Mesenteric fat pad (tissue), 1 donor: ENCODE data around the gene BRPF1. TPM values are rescaled to one million over a fixed set of nuclear protein-coding genes. Genes with fewer than 3 reads are reported as not detected.

Source experiments
- DNase-seq: peaks from one replicate; pipeline ENCODE4 v3.0.0-alpha.2; 2020; ENCODE audit warnings: low spot score
- total RNA-seq: library from RNA; stranded (reverse); fragmentation: NEBNext Ultra II Directional; extraction: Animal tissue kit (Norgen Biotek cat#: 25700); gene quantifications from one replicate; pipeline ENCODE4 v1.2.1, GENCODE V29; 2021
- donor health status: DM: yes; HTN: yes; CAD: no.

BRPF1 gene
- total RNA-seq, 1 donor from 2014 or later = 18.7 TPM

DNA sequence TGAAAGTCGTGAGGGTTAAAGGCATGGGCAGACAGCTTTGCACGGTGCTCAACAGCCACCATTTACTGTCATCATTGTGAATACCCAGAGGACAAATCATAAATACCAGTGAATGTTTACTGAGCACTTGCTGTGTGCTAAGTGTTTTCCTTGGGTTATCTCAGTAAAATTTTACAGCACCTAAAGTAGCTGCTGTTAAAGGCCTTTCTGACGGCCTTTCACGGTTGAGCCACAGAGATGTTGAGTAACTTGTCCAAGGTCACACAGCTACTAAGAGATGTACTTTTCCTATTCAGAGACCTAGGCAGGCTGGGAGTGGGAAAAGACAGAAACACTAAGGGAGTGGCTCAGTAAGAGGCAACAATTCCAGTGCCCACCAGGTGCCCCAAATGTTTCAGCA lies 28.3 kb upstream of the BRPF1 start:
- DNase-seq = no peak

DNA sequence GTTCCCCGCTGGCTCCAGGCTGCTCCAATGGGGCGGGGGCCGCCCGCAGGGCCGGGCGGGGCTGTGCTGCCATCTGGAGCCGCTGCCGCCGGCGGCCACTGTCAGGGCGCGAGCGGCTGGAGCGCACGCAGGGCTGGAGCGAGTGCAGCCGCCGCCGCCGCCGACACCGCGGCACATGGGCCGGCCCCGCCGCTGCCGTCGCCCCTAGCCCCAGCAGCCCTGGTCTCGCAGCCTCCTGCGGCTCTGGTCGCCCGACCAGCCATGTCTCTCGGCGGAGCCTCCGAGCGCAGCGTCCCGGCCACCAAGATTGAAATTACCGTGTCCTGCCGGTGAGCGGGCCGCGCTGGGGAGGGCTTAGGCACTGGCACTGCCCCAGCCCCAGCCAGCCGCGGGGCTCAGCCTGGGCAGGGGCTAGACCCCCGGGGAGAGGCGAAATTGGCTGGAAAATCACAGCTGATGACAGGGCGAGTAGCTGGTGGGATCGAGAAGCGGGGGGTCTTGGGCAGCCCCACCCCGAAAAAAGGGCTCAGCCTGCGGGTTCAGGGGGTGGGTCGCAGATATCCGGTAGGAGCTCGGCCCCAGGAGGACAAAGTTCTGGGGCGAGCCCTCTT lies 27.7 kb upstream of the BRPF1 start, which contains the start of gene CPNE9:
Gene CPNE9, plus strand, starts transcription at position 98 of the 611 bp plus-strand sequence. Its CDS starts 164 bp downstream, at position 262.
- no peak for DNase-seq

DNA sequence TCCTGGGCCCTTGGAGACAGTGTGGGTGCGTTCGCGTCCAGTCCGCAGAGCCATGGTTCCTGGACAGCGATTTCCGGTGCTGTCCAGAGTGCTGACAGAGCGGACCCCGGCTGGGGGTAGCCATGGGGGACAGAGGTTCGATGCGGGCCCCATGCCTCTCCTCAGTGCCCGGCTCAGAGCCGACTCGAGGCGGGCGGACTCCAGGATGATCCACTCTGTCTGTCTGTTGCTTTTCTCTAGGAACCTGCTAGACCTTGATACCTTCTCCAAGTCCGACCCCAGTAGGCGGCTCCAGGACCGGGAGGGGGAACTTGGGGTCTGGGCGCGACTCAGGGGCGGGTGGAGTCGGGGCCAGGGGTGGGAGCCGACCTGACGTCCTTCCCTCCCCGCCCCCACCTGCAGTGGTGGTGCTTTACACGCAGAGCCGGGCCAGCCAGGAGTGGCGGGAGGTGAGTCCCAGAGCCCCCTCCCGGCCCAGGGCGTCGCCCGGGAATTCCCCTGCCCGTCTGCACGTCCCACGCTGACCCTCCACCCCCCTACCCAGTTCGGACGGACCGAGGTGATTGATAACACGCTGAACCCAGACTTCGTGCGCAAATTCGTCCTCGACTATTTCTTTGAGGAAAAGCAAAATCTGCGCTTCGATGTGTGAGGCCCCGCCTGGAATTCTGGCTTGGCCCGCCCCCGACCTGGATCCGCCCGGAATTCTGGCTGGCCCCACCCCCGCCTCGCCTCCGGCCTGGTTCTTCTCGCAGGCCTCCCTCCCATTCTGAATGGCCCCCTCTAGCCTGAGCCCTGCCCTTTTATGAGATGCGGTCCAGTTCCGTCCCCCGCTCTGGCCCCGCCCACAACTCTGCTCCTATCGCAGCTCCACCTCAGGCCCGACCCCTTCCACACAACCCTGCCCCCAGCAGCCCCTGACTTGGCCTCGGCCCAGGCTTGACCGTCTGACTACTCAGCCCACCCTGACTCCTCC lies 26.9 kb upstream of the BRPF1 start:
- DNase-seq = no peak

DNA sequence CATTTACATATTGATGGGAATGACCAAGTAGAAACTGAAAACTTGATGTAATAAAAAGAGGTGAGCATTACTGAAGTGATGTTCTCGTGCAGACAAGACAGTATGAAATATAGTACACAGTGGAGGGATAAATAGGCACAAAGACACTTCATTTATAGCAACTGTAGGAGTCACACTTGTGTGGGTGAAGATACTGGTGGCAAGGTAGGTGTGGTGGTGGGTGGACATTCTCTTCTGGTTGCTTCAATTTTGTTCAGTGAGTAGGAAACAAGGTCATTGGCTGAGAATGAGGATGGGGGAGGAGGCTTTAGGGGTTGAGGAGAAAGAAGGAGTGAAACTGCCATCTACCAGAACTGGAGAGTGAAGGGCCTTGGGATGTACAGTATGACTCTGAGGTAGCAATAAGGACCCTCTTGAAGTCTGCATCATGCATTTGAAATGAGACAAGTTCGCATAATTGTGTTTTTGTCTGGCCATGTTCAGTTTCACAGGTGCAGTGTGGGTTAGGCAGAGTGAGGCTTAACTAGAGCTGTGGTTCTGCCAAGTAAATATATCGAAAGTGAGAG lies 21.3 kb upstream of the BRPF1 start:
- DNase-seq = no peak

DNA sequence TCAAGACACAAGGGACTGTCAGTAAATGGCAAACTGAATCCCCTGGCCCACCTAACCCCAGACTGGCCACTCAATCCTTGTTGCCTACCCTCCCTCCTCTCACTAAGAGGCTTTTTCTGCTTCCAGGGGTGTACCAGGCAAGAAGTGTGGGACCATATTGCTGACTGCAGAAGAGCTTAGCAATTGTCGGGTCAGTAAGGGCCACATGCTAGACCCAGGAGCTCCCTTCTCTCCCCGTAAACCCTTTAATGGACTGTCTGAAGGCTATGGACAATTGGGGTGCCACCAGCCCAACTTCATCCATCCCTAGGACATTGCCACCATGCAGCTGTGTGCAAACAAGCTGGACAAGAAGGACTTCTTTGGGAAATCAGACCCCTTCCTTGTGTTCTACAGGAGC lies 19.1 kb upstream of the BRPF1 start:
- no peak for DNase-seq

DNA sequence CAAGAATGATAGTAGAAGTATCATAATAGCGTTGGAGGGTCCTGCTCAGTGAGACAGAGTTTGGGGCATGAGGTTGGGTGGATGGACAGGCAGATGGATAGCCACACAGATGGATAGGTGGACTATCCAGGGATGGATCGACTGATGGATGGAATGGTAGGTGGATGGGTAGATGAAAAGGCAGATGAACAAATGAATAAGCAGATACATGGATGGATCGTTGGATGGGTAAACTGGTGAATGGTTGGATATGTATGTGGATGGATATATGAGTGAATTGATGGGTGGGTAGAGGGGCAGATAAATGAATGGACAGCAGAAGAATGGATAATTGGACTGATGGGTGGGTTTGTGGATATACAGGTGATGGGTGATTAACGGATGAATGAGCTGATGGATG lies 18.4 kb upstream of the BRPF1 start:
- no peak for DNase-seq

DNA sequence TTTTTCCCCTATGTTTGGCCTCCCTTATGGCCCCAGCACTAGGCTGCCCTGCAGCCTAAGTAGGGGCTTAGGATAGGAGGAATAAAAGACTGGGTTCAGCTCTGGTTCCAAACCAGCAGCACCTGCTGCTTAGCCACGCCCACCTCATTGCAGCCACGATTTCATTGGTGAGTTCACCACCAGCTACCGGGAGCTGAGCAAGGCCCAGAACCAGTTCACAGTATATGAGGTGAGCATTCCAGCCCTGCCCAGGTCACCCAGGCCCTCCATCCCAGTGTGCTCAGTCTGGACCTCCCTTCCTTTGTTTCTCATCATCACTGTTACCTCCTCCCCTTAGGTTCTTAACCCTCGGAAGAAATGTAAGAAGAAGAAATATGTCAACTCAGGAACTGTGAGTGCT lies 16.4 kb upstream of the BRPF1 start:
- no peak for DNase-seq

DNA sequence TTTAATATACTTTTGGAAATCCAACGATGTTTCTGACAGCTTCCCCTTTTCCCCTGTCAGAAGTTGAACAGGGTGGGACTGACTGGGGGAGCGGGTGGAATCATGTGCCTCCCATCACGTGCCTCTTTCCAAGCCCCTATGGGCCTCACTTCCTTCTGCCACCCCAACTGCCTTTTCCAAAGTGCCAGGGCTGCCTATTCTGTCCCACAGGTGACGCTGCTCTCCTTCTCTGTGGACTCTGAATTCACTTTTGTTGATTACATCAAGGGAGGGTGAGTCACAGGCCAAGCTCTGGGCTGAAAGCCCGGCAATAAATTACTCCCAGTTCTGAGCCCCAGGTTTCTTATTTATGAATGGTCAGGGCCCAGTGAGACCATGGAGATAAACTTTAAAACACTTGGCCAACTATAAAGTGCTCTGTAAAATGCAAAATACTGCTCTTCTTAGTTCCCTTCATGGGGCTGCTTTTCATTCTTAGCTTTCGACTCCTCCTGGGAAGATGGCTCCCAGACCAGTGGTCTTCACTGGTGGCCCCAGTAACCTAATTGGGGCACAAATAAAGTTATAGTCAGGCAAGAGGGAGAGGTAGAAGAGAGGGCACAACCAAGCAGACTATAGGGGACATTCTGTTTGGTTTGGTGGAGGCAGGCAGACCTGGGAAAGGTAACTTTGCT lies 15.6 kb upstream of the BRPF1 start:
- no peak for DNase-seq

DNA sequence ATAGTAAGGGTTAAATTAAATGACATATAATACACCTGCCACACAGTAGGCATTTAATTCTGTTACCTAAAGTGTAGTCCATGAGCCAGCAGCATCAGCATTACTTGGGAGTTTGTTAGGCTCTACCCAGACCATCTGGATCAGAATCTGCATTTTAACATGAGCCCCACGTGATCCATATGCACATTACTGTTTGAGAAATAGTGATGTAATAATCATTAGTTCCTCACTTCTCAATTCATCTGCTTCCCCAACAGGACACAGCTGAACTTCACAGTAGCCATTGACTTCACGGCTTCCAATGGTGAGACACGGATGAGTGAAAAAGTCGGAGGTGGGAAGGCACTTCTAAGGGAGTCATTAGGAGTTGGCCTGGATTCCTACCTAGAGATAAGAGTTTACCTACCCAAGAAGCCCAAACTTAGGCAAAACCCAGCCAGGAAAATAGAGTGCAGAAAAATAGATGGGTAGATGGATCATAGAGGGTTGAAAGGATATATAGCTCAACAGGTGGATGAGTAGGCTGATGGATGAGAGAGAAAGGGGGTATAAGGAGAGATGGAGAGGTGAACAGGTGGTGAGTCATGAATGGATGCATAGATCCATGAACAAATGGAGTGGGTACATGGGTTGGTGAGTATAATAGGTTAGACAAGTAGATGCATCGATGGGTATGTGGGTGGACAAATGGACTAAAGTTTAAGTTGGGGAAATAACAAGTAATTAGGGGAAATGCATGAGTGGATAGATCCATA lies 14.6 kb upstream of the BRPF1 start:
- DNase-seq = no peak

DNA sequence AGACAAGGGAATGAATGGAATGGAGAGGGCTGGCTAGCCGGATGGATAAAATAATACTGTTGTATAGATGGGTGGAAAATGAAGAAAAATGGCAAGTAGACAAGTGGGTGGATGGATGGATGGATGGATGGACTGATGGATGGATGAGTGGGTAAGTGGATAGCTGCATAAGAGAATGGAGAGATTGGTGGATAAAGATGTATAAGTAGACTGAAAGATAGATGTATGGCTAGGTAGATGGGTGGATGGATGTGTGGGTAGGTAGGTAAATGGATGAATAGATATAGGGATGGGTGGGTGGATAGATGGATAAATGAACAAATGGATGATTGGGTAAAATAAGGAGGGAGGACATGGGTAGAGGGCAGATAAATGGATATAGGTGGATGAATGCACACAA lies 14.0 kb upstream of the BRPF1 start:
- no peak for DNase-seq

DNA sequence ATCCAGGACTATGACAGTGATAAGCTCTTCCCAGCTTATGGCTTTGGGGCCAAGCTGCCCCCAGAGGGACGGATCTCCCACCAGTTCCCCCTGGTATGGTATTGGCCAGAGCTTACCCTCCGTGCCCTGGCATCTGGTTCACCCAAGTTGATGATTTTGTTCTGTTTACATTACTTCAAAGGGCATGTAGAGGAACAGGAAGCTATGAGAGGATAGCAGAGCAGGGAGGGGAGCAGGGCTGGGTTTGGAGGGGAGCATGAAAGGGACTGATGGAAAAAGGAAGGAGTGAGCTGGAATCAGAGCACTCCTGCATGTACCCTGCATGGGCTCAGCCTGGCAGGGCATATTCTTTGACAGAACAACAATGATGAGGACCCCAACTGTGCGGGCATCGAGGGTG lies 13.4 kb upstream of the BRPF1 start:
- no peak for DNase-seq

DNA sequence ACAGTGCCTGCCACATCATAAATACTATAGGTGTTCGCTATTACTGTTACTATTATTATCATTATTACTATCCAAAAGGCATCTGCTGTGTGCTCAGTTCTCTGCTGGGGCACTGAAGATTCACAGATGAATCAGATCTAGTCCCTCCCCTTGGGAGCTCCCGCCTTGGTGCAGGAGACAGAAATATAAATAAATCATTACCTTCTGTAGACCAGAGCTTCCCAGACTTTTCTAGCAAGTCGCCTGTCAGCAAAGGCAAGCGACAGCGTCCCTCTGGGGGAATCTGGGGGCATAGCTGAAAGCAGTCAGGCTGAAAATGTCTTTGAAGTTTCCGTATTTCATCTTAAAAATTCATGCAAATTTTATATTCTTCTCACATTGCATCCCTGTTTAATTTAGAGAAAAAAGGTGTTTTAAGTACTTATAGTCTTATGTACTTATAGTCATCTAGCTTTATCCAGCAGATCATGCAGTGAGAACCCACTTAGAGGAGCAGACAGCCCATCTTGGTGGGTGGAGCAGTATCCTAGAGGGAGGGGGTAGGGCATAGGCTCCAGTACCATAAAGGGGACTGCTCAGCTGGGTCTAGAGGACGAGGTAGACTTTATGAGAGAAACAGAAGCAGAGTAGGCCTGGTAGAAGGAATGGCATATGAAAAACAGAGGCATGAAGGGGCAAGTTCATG lies 10.4 kb upstream of the BRPF1 start:
- no peak for DNase-seq

DNA sequence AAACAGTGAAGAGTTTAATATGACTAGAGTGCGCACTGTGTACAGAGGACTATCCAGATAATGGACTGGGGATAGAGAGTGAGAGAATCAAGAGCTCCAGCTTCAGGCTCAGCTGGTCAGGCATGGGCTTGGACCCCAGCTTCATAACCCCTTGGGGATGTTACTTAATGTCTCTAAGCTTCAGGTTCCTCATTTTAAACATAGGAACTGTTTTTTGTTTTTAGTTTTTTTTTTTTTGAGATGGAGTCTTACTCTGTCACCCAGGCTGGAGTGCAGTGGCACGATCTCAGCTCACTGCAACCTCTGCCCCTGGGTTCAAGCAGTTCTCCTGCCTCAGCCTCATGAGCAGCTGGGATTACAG lies 9.9 kb upstream of the BRPF1 start:
- no peak for DNase-seq

DNA sequence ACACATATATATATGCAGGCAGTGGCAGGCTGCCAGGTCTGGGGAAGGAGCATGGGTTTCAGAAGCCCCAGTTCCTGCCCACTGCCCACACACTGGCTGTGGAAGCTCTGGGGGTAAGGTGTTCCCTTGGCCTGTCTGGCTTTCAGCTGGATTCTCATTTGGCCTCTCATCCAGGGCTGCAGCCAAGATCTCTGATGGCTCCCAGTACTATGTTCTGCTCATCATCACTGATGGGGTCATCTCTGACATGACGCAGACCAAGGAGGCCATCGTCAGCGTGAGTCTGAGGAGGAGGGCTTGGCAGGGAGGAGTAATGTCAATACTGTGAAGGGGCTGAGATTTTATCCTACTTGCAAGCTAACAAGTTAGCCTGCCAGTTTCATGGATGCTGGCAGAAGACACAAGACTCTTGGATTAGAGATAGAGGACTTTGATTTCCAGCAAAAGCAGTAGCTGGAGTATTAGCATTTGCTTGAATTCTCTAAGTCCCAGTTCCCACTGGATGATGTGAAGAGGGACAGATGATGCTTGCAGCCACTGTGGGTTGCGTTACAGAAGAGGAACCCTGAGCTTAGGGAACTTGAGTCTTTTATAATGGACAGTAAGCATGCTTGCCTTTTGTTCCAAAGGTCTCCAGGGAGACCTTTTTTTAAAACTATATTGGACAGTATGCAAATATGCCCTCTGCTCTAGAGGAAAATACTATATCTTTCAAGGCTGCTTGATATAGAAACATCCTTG lies 5.6 kb upstream of the BRPF1 start:
- DNase-seq = no peak

DNA sequence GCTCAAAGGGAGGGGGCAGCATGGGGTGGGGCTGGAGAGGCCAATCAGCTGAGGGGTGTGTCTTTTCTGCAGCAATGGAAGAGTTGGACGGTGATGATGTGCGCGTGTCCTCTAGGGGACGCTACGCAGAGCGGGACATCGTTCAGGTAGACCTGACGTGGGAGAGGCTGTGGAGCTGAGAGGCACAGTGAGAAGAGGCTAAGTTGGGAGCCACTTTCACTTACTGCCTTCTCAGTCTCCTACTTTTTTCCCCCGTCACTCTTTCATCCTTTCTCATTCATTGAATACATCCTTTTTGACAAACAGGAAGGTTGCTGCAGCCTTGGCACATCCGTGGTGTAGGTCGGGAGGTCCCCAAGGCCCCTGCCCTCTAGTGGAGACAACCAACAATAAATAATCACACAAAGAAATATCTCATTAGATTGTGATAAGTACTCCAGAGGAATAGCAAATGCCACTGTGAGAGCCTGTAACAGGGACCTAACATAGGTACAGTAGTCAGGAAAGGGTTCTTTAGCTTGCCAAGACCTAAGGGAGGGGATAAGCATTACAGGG lies 4.4 kb upstream of the BRPF1 start:
- DNase-seq = no peak

DNA sequence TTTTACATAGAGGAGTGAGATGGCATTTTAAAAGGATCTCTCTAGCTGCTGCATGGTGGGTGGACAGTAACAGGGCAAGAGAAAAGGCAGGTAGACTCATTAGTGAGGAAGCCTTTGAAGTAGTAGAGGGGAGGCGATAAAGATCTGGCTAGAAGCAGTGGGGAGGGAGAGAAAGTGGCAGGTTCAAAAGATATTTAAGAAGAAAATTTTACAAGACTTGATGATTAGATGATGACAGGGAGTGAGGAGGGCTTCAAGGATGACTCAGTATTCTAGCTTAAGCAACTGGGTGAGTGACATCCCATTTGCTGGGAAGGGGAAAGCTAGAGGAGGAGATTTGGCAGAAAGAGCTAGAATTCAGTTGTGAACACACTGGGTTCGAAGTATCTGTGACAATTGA lies 3.8 kb upstream of the BRPF1 start:
- DNase-seq = no peak

DNA sequence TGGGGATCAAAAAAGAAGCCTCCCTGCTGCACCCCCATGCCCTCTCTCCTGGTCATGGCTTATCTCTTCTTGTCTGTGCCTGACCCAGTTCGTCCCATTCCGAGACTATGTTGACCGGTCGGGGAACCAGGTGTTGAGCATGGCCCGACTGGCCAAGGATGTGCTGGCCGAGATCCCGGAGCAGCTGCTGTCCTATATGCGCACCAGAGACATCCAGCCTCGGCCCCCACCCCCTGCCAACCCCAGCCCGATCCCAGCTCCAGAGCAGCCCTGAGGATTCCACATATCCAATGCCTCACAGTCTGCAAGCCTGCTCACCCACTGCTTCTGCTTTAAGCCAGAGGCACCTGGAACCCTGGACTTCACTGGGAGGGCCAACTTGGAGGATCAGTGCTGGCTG lies 2.1 kb upstream of the BRPF1 start:
- no peak for DNase-seq

DNA sequence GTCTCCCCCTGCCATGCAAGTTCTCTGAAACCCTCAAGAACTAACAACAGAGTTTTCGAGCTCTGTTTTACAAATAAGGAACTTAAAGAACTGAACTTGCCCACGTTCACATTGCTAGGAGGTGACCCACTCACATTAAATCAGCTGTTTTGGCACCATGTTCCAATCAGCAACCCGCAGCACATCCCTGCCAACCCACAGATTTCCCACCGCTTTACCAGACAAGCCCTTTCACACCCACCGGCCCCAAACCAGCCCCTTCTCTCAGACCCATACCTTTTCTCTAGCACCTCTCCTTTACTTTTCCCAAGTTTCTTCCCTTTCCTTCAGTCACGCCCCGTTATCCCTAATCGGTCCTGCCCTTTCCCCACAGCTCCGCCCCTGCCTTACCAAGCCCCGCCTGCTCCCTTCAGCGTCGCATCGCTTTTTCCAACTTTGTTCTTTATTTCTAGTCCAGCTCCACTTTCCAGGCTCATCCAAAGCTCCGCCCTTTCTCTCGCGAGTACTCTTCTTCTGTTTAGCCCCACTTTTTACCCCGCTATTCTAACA lies 804 bp upstream of the BRPF1 start:
- DNase-seq = no peak

DNA sequence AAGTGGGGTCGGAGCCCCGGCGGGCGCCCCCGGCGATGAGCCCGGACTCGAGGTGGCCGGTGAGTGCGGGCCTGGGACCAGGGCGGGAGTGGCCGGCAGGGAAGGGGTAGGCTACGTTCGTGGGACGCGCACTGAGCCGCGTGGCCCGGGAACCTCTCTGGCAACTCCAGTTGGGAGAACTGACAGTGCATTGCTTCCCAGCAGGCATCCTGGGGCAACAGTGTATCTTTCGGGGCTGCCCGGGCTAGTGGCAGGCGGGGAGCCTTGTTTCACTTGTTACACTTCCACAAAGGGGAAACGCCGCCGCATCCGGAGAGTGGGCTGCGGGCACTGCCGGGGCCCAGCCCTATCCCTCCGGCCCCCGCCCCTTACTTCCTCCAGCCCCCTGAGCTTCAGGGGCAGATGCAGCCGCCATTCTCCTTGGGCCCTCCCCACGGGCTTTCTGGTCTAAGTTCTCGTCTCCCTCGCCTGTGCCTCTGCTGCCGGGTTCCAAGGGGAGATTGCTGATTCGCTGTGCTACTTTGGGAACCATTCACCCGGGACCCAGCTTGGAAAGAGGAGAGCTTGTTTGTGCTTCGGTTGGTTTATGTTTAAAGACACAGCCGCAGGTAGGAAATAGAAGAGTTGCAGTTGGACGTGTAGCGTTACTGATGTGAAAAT lies 675 bp downstream of the BRPF1 start:
- DNase-seq = no peak
